ENCODE measurements around the gene LIME1. TPM values are rescaled to one million over a fixed set of nuclear protein-coding genes. Genes with fewer than 3 reads are reported as not detected.
A peak's percentile ranks its signal among the peaks of the same experiment; 100 is the strongest.

Gene LIME1
- total and polyA plus RNA-seq, 7 experiments from 2014 or later, result 96.8 to 366 (median 107) TPM

- ChIA-PET CTCF (interaction anchor here (1.3 to 1.6 kb wide), 4 partner anchors 10 to 43 kb away, joined by 3 to 6 read pairs (median 4); partner anchors contain the start of genes ARFRP1 and ZGPAT), POLR2A (interaction anchor here (0.7 to 5.2 kb wide), 15 partner anchors 8 to 229 kb away, joined by 3 to 37 read pairs (median 4); partner anchors contain the start of genes ARFRP1, LIME1, SLC2A4RG and TPD52L2)
- Mint-ChIP-seq H3K36me3 (no peaks in the 10 kb centered on the region), H3K27me3 (peaks cover 0 to 3% (median 0%) of the 10 kb centered on the region in 5 donors), H3K4me1 (peaks cover 12 to 50% (median 28%) of the 10 kb centered on the region in 7 donors), H3K9me3 (no peaks in the 10 kb centered on the region), H3K27ac (peak overlapping the region; percentile 78 to 96 (median 92)), H3K4me3 (peak overlapping the region; percentile 69 to 83 (median 75))
- Histone ChIP-seq H3K36me3 (ENCODE audit: control insufficient read depth in 2 of 3, insufficient read depth in 3 of 3, low read length in 3 of 3) (no peaks in the 10 kb centered on the region), H3K4me3 (ENCODE audit: low read length) (peak overlapping the region; percentile 50), H3K27me3 (ENCODE audit: control insufficient read depth in 2 of 2, insufficient read depth in 2 of 2, low read length in 2 of 2) (no peaks in the 10 kb centered on the region), H3K9me3 (ENCODE audit: control insufficient read depth in 2 of 3, low read length in 3 of 3) (no peaks in the 10 kb centered on the region), H3K4me1 (ENCODE audit: control insufficient read depth in 2 of 2, insufficient read depth in 2 of 2, low read length in 2 of 2) (peaks cover 13 to 23% of the 10 kb centered on the region in 2 donors), H3K27ac (ENCODE audit: low read depth, low read length) (peak overlapping the region; percentile 71)
- DNase-seq, result peak in 8 of 9 donors; percentile 54 to 74 (median 66)
- intact Hi-C loops (cut with micrococcal nuclease), result loop anchor here (1.0 kb wide), 3 partner anchors 11 to 44 kb away; partner anchors contain the start of genes ARFRP1 (in 2 of the 2) and LIME1 (in 1 of the 2)
- peak; percentile 84 for ATAC-seq
Observed at GRCh38 chr20:63750807-63751470, 14.5 kb downstream of the LIME1 start.

DNA sequence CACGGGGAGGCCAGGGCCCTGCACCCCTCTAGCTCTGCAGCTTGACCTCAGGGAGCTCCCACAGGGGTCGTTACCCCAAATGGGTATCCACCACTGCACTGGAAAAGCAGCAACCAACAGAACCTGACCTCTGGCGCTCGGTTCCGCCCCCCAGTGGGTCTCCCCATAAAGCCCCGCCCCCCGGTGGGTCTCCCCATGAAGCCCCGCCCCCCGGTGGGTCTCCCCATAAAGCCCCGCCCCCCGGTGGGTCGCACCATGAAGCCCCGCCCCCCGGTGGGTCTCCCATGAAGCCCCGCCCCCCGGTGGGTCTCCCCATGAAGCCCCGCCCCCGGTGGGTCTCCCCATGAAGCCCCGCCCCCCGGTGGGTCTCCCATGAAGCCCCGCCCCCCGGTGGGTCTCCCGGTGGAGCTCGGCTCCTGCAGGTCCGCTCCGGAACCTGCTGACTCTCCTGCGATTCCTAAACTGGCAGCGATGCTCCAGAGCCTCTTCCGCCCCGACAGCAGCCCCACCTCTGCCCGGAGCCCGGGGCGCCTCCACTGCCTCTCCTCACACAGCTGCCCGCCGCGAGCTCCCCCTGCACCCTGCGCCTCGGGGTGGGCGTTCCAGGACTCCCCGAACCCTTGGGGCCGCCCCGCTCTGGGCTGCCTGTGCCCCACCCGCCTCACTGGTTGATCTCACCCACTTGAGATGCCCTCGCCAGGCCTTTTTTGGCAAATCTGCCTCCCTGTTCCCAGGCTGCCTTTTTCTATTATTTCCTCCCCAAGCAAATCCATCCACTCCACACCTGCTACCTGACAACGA, 15.2 kb downstream of the LIME1 start:
- ChIA-PET CTCF (interaction anchor here (1.3 to 1.6 kb wide), 2 partner anchors 11 to 43 kb away, joined by 3 to 4 read pairs; partner anchors contain the start of genes ARFRP1 and ZGPAT), POLR2A (interaction anchor here (0.5 to 5.2 kb wide), 15 partner anchors 8 to 546 kb away, joined by 3 to 37 read pairs (median 4); partner anchors contain the start of genes ARFRP1, LIME1, SLC2A4RG and TPD52L2)
- no peaks in the 10 kb centered on the region for H3K36me3 Mint-ChIP-seq
- H3K9me3 Mint-ChIP-seq, result no peaks in the 10 kb centered on the region
- no peaks in the 10 kb centered on the region for H3K9me3 ChIP-seq (ENCODE audit: control insufficient read depth in 2 of 3, low read length in 3 of 3)
- no peaks in the 10 kb centered on the region for H3K27me3 ChIP-seq (ENCODE audit: control insufficient read depth in 2 of 2, insufficient read depth in 2 of 2, low read length in 2 of 2)
- peak overlapping the region; percentile 71 for H3K27ac ChIP-seq (ENCODE audit: low read depth, low read length)
- H3K36me3 ChIP-seq (ENCODE audit: control insufficient read depth in 2 of 3, insufficient read depth in 3 of 3, low read length in 3 of 3), result no peaks in the 10 kb centered on the region
- H3K4me1 ChIP-seq (ENCODE audit: control insufficient read depth in 2 of 2, insufficient read depth in 2 of 2, low read length in 2 of 2), result peaks cover 13 to 23% of the 10 kb centered on the region in 2 donors
- H3K4me3 Mint-ChIP-seq, result peak overlapping the region; percentile 69 to 83 (median 75)
- intact Hi-C loops (cut with micrococcal nuclease), result loop anchor here (1.0 kb wide), 3 partner anchors 11 to 44 kb away; partner anchors contain the start of genes ARFRP1 (in 2 of the 2) and LIME1 (in 1 of the 2)
- H3K4me1 Mint-ChIP-seq, result peaks cover 15 to 54% (median 32%) of the 10 kb centered on the region in 7 donors
- peak overlapping the region in 8 of 9 donors; percentile 88 to 96 (median 93) for H3K27ac Mint-ChIP-seq
- DNase-seq (peak in 3 of 9 donors; percentile 8 to 17 (median 15)), ATAC-seq (peak; percentile 2)
- peaks cover 0 to 3% (median 0%) of the 10 kb centered on the region in 5 donors for H3K27me3 Mint-ChIP-seq
- H3K4me3 ChIP-seq (ENCODE audit: low read length), result peak overlapping the region; percentile 50

DNA sequence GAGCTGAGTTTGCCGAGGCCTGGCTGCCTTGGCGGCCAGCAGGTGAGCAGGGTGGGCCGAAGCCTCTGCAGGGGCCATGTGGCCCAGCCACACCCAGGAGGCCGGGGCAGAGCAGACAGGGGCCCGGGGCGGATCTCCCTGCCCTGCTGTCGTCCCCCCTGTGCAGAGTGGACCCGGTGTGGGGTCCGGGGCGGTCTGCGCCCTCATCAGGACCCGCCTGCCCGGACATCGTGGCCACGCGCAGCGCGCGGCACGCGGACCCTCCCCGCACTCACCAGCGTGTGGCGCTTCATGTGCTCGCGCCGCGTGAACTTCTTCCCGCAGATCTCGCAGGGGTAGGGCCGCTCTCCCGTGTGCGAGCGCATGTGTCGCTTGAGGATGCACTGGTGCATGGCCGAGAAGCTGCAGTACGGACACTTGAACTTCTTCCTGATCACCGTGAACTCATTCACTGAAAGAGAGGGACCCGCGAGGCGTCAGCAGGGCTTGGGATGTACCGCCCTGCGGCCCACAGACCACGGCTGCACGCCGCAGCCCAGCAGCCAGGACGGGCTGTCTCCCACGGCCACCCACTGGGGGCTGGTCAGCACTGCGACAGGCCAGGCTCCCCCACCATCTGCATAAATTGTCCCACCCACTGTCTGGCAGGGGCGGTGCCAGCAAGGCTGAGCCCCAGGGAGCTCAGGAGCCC, 16.1 kb downstream of the LIME1 start:
- Mint-ChIP-seq H3K27ac (peak overlapping the region in 4 of 9 donors; percentile 12 to 71 (median 58)), H3K4me3 (peak overlapping the region in 3 of 10 donors; percentile 7 to 82 (median 69)), H3K36me3 (no peaks in the 10 kb centered on the region), H3K9me3 (no peaks in the 10 kb centered on the region), H3K4me1 (peaks cover 17 to 60% (median 34%) of the 10 kb centered on the region in 7 donors), H3K27me3 (peaks cover 0 to 6% (median 0%) of the 10 kb centered on the region in 5 donors)
- ATAC-seq, result no peak
- intact Hi-C loops (cut with micrococcal nuclease), result no loop called here
- CTCF ChIA-PET, result no interaction called here
- H3K27me3 ChIP-seq (ENCODE audit: control insufficient read depth in 2 of 2, insufficient read depth in 2 of 2, low read length in 2 of 2), result no peaks in the 10 kb centered on the region
- no peak for DNase-seq
- no peak overlapping the region for H3K27ac ChIP-seq (ENCODE audit: low read depth, low read length)
- H3K4me3 ChIP-seq (ENCODE audit: low read length), result no peak overlapping the region
- no peaks in the 10 kb centered on the region for H3K36me3 ChIP-seq (ENCODE audit: control insufficient read depth in 2 of 3, insufficient read depth in 3 of 3, low read length in 3 of 3)
- H3K9me3 ChIP-seq (ENCODE audit: control insufficient read depth in 2 of 3, low read length in 3 of 3), result no peaks in the 10 kb centered on the region
- H3K4me1 ChIP-seq (ENCODE audit: control insufficient read depth in 2 of 2, insufficient read depth in 2 of 2, low read length in 2 of 2), result peaks cover 13 to 23% of the 10 kb centered on the region in 2 donors
- POLR2A ChIA-PET, result interaction anchor here (0.6 to 5.2 kb wide), 3 partner anchors 16 to 45 kb away, joined by 3 to 37 read pairs (median 4); partner anchors contain the start of genes ARFRP1, LIME1 and ZGPAT

DNA sequence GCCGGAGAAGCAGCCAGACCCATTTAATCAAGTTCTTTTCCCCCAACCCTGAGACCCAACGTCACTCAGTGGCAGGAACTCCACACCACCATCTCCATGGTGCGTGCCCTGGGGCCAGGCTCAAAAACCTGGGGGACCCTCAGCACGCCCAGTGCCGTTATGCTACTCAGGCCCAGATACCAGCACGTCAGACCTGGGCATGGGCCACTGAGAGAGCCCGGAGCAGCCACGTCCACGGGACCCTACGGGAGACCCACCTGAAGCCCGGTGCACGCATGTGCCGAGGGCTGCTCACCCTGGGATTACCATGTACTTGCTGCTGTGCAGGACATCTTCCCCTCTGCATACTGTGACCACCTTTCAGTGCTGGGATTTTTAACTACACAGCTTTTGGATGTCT, 16.9 kb downstream of the LIME1 start:
- ChIA-PET CTCF (no interaction called here), POLR2A (interaction anchor here (0.5 to 5.2 kb wide), 3 partner anchors 17 to 273 kb away, joined by 3 to 37 read pairs (median 4); partner anchors contain the start of genes ARFRP1, LIME1 and ZGPAT)
- peaks cover 0 to 11% (median 0%) of the 10 kb centered on the region in 5 donors for H3K27me3 Mint-ChIP-seq
- Histone ChIP-seq H3K4me1 (ENCODE audit: control insufficient read depth in 2 of 2, insufficient read depth in 2 of 2, low read length in 2 of 2) (peaks cover 13 to 23% of the 10 kb centered on the region in 2 donors), H3K9me3 (ENCODE audit: control insufficient read depth in 2 of 3, low read length in 3 of 3) (no peaks in the 10 kb centered on the region), H3K27ac (ENCODE audit: low read depth, low read length) (no peak overlapping the region), H3K27me3 (ENCODE audit: control insufficient read depth in 2 of 2, insufficient read depth in 2 of 2, low read length in 2 of 2) (no peaks in the 10 kb centered on the region), H3K36me3 (ENCODE audit: control insufficient read depth in 2 of 3, insufficient read depth in 3 of 3, low read length in 3 of 3) (no peaks in the 10 kb centered on the region), H3K4me3 (ENCODE audit: low read length) (no peak overlapping the region)
- H3K27ac Mint-ChIP-seq, result peak overlapping the region in 3 of 9 donors; percentile 9 to 34 (median 12)
- ATAC-seq (no peak), DNase-seq (no peak)
- intact Hi-C loops (cut with micrococcal nuclease), result no loop called here
- peaks cover 0 to 2% (median 0%) of the 10 kb centered on the region in 11 donors for H3K9me3 Mint-ChIP-seq
- H3K4me3 Mint-ChIP-seq, result peak overlapping the region in 1 of 10 donors; percentile 63
- no peaks in the 10 kb centered on the region for H3K36me3 Mint-ChIP-seq
- H3K4me1 Mint-ChIP-seq, result peaks cover 20 to 61% (median 34%) of the 10 kb centered on the region in 7 donors

DNA sequence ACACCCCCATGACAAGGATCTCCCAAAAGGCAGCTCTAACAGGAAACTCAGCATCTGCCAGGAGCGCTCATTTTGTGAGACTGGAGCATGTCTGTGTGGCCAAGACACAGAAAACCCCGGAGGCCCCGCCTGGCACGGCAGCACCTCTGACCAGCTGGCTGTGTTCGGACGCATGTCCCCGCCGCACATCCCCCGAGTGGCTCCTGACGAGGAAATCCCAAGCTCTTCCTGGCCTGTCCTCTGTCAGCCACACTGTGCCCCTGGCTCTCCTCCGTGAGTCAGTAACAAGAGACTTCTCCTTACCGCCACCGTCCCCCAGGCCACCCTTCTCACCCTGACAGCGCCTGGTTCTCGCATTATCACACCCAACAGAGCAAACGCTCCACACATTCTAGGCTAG, 17.5 kb downstream of the LIME1 start:
- Histone ChIP-seq H3K4me3 (ENCODE audit: low read length) (no peak overlapping the region), H3K4me1 (ENCODE audit: control insufficient read depth in 2 of 2, insufficient read depth in 2 of 2, low read length in 2 of 2) (peaks cover 13 to 23% of the 10 kb centered on the region in 2 donors), H3K27me3 (ENCODE audit: control insufficient read depth in 2 of 2, insufficient read depth in 2 of 2, low read length in 2 of 2) (no peaks in the 10 kb centered on the region), H3K9me3 (ENCODE audit: control insufficient read depth in 2 of 3, low read length in 3 of 3) (no peaks in the 10 kb centered on the region), H3K27ac (ENCODE audit: low read depth, low read length) (no peak overlapping the region), H3K36me3 (ENCODE audit: control insufficient read depth in 2 of 3, insufficient read depth in 3 of 3, low read length in 3 of 3) (no peaks in the 10 kb centered on the region)
- CTCF ChIA-PET, result interaction anchor here (0.6 kb wide), 1 partner anchor 107 kb away, joined by 3 read pairs; no protein-coding TSS in a partner anchor
- H3K36me3 Mint-ChIP-seq, result no peaks in the 10 kb centered on the region
- no peak overlapping the region for H3K4me3 Mint-ChIP-seq
- peaks cover 20 to 56% (median 30%) of the 10 kb centered on the region in 7 donors for H3K4me1 Mint-ChIP-seq
- POLR2A ChIA-PET, result interaction anchor here (0.5 to 5.2 kb wide), 3 partner anchors 17 to 273 kb away, joined by 3 to 37 read pairs (median 4); partner anchors contain the start of genes ARFRP1, LIME1 and ZGPAT
- peaks cover 0 to 2% (median 0%) of the 10 kb centered on the region in 11 donors for H3K9me3 Mint-ChIP-seq
- H3K27me3 Mint-ChIP-seq, result peaks cover 0 to 13% (median 0%) of the 10 kb centered on the region in 5 donors
- DNase-seq (no peak), ATAC-seq (no peak)
- intact Hi-C loops (cut with micrococcal nuclease), result no loop called here
- H3K27ac Mint-ChIP-seq, result peak overlapping the region in 3 of 9 donors; percentile 34 to 65 (median 45)

Data from naive thymus-derived CD4-positive, alpha-beta T cell (primary cell).